HFFc6 (cell line): ENCODE data around the gene MYF6. TPM values are rescaled to one million over a fixed set of nuclear protein-coding genes. Genes with fewer than 3 reads are reported as not detected.
A peak's percentile ranks its signal among the peaks of the same experiment; 100 is the strongest.

Experiments
- DNase-seq: peaks from one replicate; pipeline ENCODE4 v3.0.0-alpha.2; 2018
- H3K27ac Mint-ChIP-seq: 2 replicates; pipeline ENCODE4 v1.8.0; 2020; ENCODE audit warnings: mild to moderate bottlenecking, mixed read lengths
- H3K27me3 Mint-ChIP-seq: 2 replicates; pipeline ENCODE4 v1.8.0; 2021; ENCODE audit warnings: mild to moderate bottlenecking, moderate library complexity, mixed read lengths; ENCODE audit not compliant: insufficient read depth
- H3K36me3 Mint-ChIP-seq: 2 replicates; pipeline ENCODE4 v1.8.0; 2021; ENCODE audit warnings: low read depth, mixed read lengths
- H3K4me1 Mint-ChIP-seq: 2 replicates; pipeline ENCODE4 v1.8.0; 2020; ENCODE audit warnings: low read depth, mixed read lengths
- H3K4me3 Mint-ChIP-seq: 2 replicates; pipeline ENCODE4 v1.8.0; 2020; ENCODE audit warnings: mild to moderate bottlenecking, moderate library complexity, mixed read lengths
- H3K9me3 Mint-ChIP-seq: 2 replicates; pipeline ENCODE4 v1.8.0; 2020; ENCODE audit warnings: mild to moderate bottlenecking, mixed read lengths
- CTCF ChIP-seq: fragments of 200-600 bp; sonication (generic); IDR thresholded peaks from 2 replicates; pipeline ENCODE4 v1.5.0; 2021; ENCODE audit warnings: antibody characterized with exemption, mild to moderate bottlenecking
- total RNA-seq, 6 experiments: library from RNA; stranded (reverse); fragmentation: NEBNext Ultra II Directional; extraction: Animal tissue kit (Norgen Biotek cat#: 25700); gene quantifications; 2 replicates in 1 of 6; 3 replicates in 5 of 6; pipeline ENCODE4 v1.2.3, GENCODE V29; 2021

The MYF6 gene
- total RNA-seq, 6 experiments from 2014 or later: not detected

- Mint-ChIP-seq H3K4me3 (no peak overlapping the region), H3K4me1 (peaks cover 27% of the 10 kb centered on the region), H3K27me3 (no peaks in the 10 kb centered on the region; the same call in 1 of the 2 replicates), H3K36me3 (peaks cover 9% of the 10 kb centered on the region), H3K27ac (no peak overlapping the region), H3K9me3 (no peaks in the 10 kb centered on the region)
- no peak for DNase-seq
- no peak for TF ChIP-seq CTCF
These were observed 3.0 kb upstream of the MYF6 start for GRCh38 chr12:80704420-80704819.

GRCh38 chr12:80707830-80708258, 410 bp downstream of the MYF6 start:
- TF ChIP-seq CTCF: no peak
- H3K4me3 Mint-ChIP-seq: no peak overlapping the region

GRCh38 chr12:80708259-80708974, 983 bp downstream of the MYF6 start:
- DNase-seq: no peak
- H3K9me3 Mint-ChIP-seq: no peaks in the 10 kb centered on the region
- H3K4me3 Mint-ChIP-seq: no peak overlapping the region
- H3K4me1 Mint-ChIP-seq: peaks cover 7% of the 10 kb centered on the region
- H3K36me3 Mint-ChIP-seq: peaks cover 9% of the 10 kb centered on the region
- no peaks in the 10 kb centered on the region; the same call in 1 of the 2 replicates for H3K27me3 Mint-ChIP-seq
- TF ChIP-seq CTCF: no peak
- H3K27ac Mint-ChIP-seq: no peak overlapping the region

More at GRCh38 chr12:80707830-80708258, 410 bp downstream of the MYF6 start:
- Mint-ChIP-seq H3K4me1 (peaks cover 12% of the 10 kb centered on the region), H3K27me3 (no peaks in the 10 kb centered on the region; the same call in 1 of the 2 replicates), H3K36me3 (peaks cover 9% of the 10 kb centered on the region), H3K9me3 (no peaks in the 10 kb centered on the region), H3K27ac (no peak overlapping the region)
- DNase-seq: no peak

GRCh38 chr12:80708975-80709328, 1.5 kb downstream of the MYF6 start:
- Mint-ChIP-seq H3K36me3 (peaks cover 9% of the 10 kb centered on the region), H3K9me3 (no peaks in the 10 kb centered on the region), H3K4me3 (no peak overlapping the region), H3K4me1 (peaks cover 5% of the 10 kb centered on the region), H3K27ac (no peak overlapping the region), H3K27me3 (peaks cover under 1% of the 10 kb centered on the region)
- no peak for DNase-seq
- TF ChIP-seq CTCF: no peak

- no peak overlapping the region for H3K27ac Mint-ChIP-seq
- H3K27me3 Mint-ChIP-seq: peaks cover 2% of the 10 kb centered on the region
- H3K36me3 Mint-ChIP-seq: peaks cover 9% of the 10 kb centered on the region
- peaks cover 6% of the 10 kb centered on the region; the same call in 1 of the 2 replicates for H3K4me1 Mint-ChIP-seq
- peak; percentile 57 for TF ChIP-seq CTCF
- H3K4me3 Mint-ChIP-seq: no peak overlapping the region
- DNase-seq: no peak
- no peaks in the 10 kb centered on the region for H3K9me3 Mint-ChIP-seq
These were observed 2.6 kb downstream of the MYF6 start for GRCh38 chr12:80709811-80710726.
